GM21447 (cell line): ENCODE results near the gene SLC25A25.

Source experiments
- ATAC-seq: cut with Tn5 transposase; IDR thresholded peaks from one replicate; pipeline ENCODE4 v1.9.1; 2021; ENCODE audit not compliant: unreplicated experiment

The SLC25A25 gene

GRCh38 chr9:128143525-128144238 lies 75.7 kb downstream of the SLC25A25 start:
- ATAC-seq: no peak

GRCh38 chr9:128144239-128145181 lies 76.5 kb downstream of the SLC25A25 start:
- ATAC-seq: no peak

- no peak for ATAC-seq
Observed at GRCh38 chr9:128145536-128145935, 77.5 kb downstream of the SLC25A25 start.

GRCh38 chr9:128145951-128146351 lies 77.9 kb downstream of the SLC25A25 start:
- ATAC-seq: no peak

- ATAC-seq: no peak
Observed at GRCh38 chr9:128146591-128147120, 78.6 kb downstream of the SLC25A25 start.

GRCh38 chr9:128148509-128149000 lies 80.5 kb downstream of the SLC25A25 start:
- ATAC-seq: no peak

GRCh38 chr9:128149001-128149701 lies 81.1 kb downstream of the SLC25A25 start, which contains the start of gene LCN2:
LCN2 (plus strand) TSS chr9:128149453; CDS start chr9:128149526, 73 bp downstream.
- ATAC-seq: no peak

- no peak for ATAC-seq
Observed at GRCh38 chr9:128149951-128150593, 82.0 kb downstream of the SLC25A25 start.

GRCh38 chr9:128150594-128151308 lies 82.7 kb downstream of the SLC25A25 start:
- ATAC-seq: no peak

GRCh38 chr9:128151309-128152132 lies 83.5 kb downstream of the SLC25A25 start:
- ATAC-seq: no peak

GRCh38 chr9:128152133-128153059 lies 84.4 kb downstream of the SLC25A25 start:
- ATAC-seq: no peak

GRCh38 chr9:128153060-128153946 lies 85.3 kb downstream of the SLC25A25 start:
- ATAC-seq: no peak

- ATAC-seq: no peak
Observed at GRCh38 chr9:128153947-128154695, 86.1 kb downstream of the SLC25A25 start.

GRCh38 chr9:128155736-128156500 lies 87.9 kb downstream of the SLC25A25 start:
- no peak for ATAC-seq
